ENCODE results near the gene AQR.
"Not testable (repeated sequence)": the region's sequence is repeated elsewhere in the genome, so short reads cannot be mapped to it uniquely, and the experiment has no call there.

Gene AQR

GRCh38 chr15:34952481-34952880 lies 17.1 kb downstream of the AQR start:
- DNase-seq (ENCODE audit: low read depth), result no peak

GRCh38 chr15:34951993-34952392 lies 17.5 kb downstream of the AQR start:
- DNase-seq (ENCODE audit: low read depth), result no peak

- DNase-seq (ENCODE audit: low read depth), result no peak
Measured at GRCh38 chr15:34944936-34945335, 24.6 kb downstream of the AQR start.

GRCh38 chr15:34943711-34944110 lies 25.8 kb downstream of the AQR start:
- DNase-seq (ENCODE audit: low read depth), result no peak

- DNase-seq (ENCODE audit: low read depth), result not testable (repeated sequence)
Measured at GRCh38 chr15:34943264-34943663, 26.3 kb downstream of the AQR start.

- no peak for DNase-seq (ENCODE audit: low read depth)
Measured at GRCh38 chr15:34942363-34942762, 27.2 kb downstream of the AQR start.

GRCh38 chr15:34941831-34942230 lies 27.7 kb downstream of the AQR start:
- no peak for DNase-seq (ENCODE audit: low read depth)

- no peak for DNase-seq (ENCODE audit: low read depth)
Measured at GRCh38 chr15:34941185-34941698, 28.3 kb downstream of the AQR start.

GRCh38 chr15:34933432-34933975 lies 36.0 kb downstream of the AQR start:
- DNase-seq (ENCODE audit: low read depth), result no peak

- not testable (repeated sequence) for DNase-seq (ENCODE audit: low read depth)
Measured at GRCh38 chr15:34928349-34928748, 41.2 kb downstream of the AQR start.

GRCh38 chr15:34927726-34928125 lies 41.8 kb downstream of the AQR start:
- DNase-seq (ENCODE audit: low read depth), result no peak

GRCh38 chr15:34914317-34914716 lies 55.2 kb downstream of the AQR start:
- no peak for DNase-seq (ENCODE audit: low read depth)

- DNase-seq (ENCODE audit: low read depth), result no peak
Measured at GRCh38 chr15:34905047-34905446, 64.5 kb downstream of the AQR start.

GRCh38 chr15:34904527-34904926 lies 65.0 kb downstream of the AQR start:
- DNase-seq (ENCODE audit: low read depth), result no peak

GRCh38 chr15:34900748-34901147 lies 68.8 kb downstream of the AQR start:
- no peak for DNase-seq (ENCODE audit: low read depth)

- no peak for DNase-seq (ENCODE audit: low read depth)
Measured at GRCh38 chr15:34896183-34896582, 73.4 kb downstream of the AQR start.

GRCh38 chr15:34893967-34894366 lies 75.6 kb downstream of the AQR start:
- DNase-seq (ENCODE audit: low read depth), result no peak

GRCh38 chr15:34892963-34893591 lies 76.5 kb downstream of the AQR start:
- DNase-seq (ENCODE audit: low read depth), result no peak

- DNase-seq (ENCODE audit: low read depth), result no peak
Measured at GRCh38 chr15:34890424-34890823, 79.1 kb downstream of the AQR start.

GRCh38 chr15:34889476-34889875 lies 80.1 kb downstream of the AQR start:
- DNase-seq (ENCODE audit: low read depth), result no peak

- no peak for DNase-seq (ENCODE audit: low read depth)
Measured at GRCh38 chr15:34886134-34886533, 83.4 kb downstream of the AQR start.

GRCh38 chr15:34883633-34884032 lies 85.9 kb downstream of the AQR start:
- no peak for DNase-seq (ENCODE audit: low read depth)

- DNase-seq (ENCODE audit: low read depth), result no peak
Measured at GRCh38 chr15:34883042-34883441, 86.5 kb downstream of the AQR start.

- no peak for DNase-seq (ENCODE audit: low read depth)
Measured at GRCh38 chr15:34879107-34879506, 90.4 kb downstream of the AQR start.

All from activated gamma-delta T cell treated with anti-CD3 and anti-CD28 coated beads, Interleukin-2, amount 50 U/mL, for 16 hours (primary cell).